Uterus (tissue), 2 donors: ENCODE results near the gene TXNDC9.

Source experiments
- CTCF ChIP-seq, 4 experiments: fragments of 200-600 bp in 2 of 4; fragments of 450-650 bp in 2 of 4; sonication (generic) in 2 of 4; IDR thresholded peaks; one replicate each; pipeline ENCODE4 v1.5.1; 2016 to 2019; ENCODE audit warnings: antibody characterized with exemption in 4 of 4, mild to moderate bottlenecking in 2 of 4, moderate library complexity in 1 of 4
- POLR2A ChIP-seq, 2 donors: fragments of 450-650 bp; IDR thresholded peaks; one replicate each; pipeline ENCODE4 v1.6.1; 2016; ENCODE audit warnings: antibody characterized with exemption in 2 of 2, mild to moderate bottlenecking in 1 of 2, moderate library complexity in 1 of 2

- TF ChIP-seq POLR2A (IDR thresholded peaks at IDR 0.05) (no peak), CTCF (IDR thresholded peaks at IDR 0.05) (no peak)
Measured at GRCh38 chr2:99377879-99378278, 41.7 kb upstream of the TXNDC9 start.
